H1 (cell line): ENCODE measurements around the gene TRPV4. TPM values are rescaled to one million over a fixed set of nuclear protein-coding genes. Genes with fewer than 3 reads are reported as not detected.

Experiments used
- CTCF ChIA-PET: fragments of 300-600 bp; sonication (Branson Sonifier 250); formaldehyde crosslinking; loops from one replicate; lab custom pipeline; 2021; ENCODE audit not compliant: partially characterized antibody; lab: Charles Lee
- POLR2A ChIA-PET: fragments of 300-600 bp; sonication (Branson Sonifier 250); formaldehyde crosslinking; loops from one replicate; lab custom pipeline; 2021; ENCODE audit warnings: inconsistent platforms; ENCODE audit not compliant: partially characterized antibody; lab: Charles Lee
- DNase-seq, 2 experiments: peaks; one replicate each; pipeline versions ENCODE4 v3.0.0 to v3.0.0-alpha.2; 2010 to 2022; ENCODE audit warnings: low spot score in 2 of 2, low read depth in 1 of 2, mixed read lengths in 1 of 2
- FAIRE-seq: peaks from 2 replicates; lab custom pipeline; 2011; peaks lifted over from hg19 to GRCh38; lab: Jason Lieb, UNC
- H2AFZ ChIP-seq: 2 replicates; pipeline ENCODE4 v1.8.1; 2012; ENCODE audit warnings: low read length, inconsistent platforms
- H2AK5ac ChIP-seq: 2 replicates; pipeline ENCODE4 v1.6.1; 2013; ENCODE audit warnings: low read depth, low read length
- H2BK120ac ChIP-seq: replicated peaks from 2 replicates; pipeline ENCODE3; 2013; ENCODE audit warnings: low read depth, low read length, inconsistent platforms
- H2BK12ac ChIP-seq: 2 replicates; pipeline ENCODE4 v1.6.1; 2013; ENCODE audit warnings: low read depth, low read length
- H2BK15ac ChIP-seq: 2 replicates; pipeline ENCODE4 v1.6.1; 2013; ENCODE audit warnings: low read length
- H2BK20ac ChIP-seq: 2 replicates; pipeline ENCODE4 v1.6.1; 2013; ENCODE audit warnings: low read length
- H2BK5ac ChIP-seq: 2 replicates; pipeline ENCODE4 v1.6.1; 2013; ENCODE audit warnings: low read depth, low read length
- H3K14ac ChIP-seq: 2 replicates; pipeline ENCODE4 v1.6.1; 2013; ENCODE audit warnings: inconsistent platforms; ENCODE audit not compliant: insufficient read length
- H3K18ac ChIP-seq: 2 replicates; pipeline ENCODE4 v1.6.1; 2013; ENCODE audit warnings: low read length; ENCODE audit errors: extremely low read depth
- H3K23ac ChIP-seq: 2 replicates; pipeline ENCODE4 v1.6.1; 2013; ENCODE audit warnings: inconsistent platforms; ENCODE audit not compliant: insufficient read length
- H3K23me2 ChIP-seq: 2 replicates; pipeline ENCODE4 v1.6.1; 2013; ENCODE audit warnings: low read depth, low read length
- H3K27ac ChIP-seq: 2 replicates; pipeline ENCODE4 v1.6.1; 2011; ENCODE audit warnings: low read depth, low read length, inconsistent platforms
- H3K27me3 ChIP-seq, 4 experiments: replicated peaks in 1 of 4; 1 replicate in 1 of 4; 2 replicates in 3 of 4; pipeline versions ENCODE4 v1.6.1 to v1.8.1; 2011 to 2013; ENCODE audit warnings: low read length in 3 of 4, mild to moderate bottlenecking in 3 of 4, inconsistent platforms in 2 of 4, mixed read lengths in 2 of 4, moderate library complexity in 1 of 4; ENCODE audit not compliant: control insufficient read depth in 3 of 4, insufficient read depth in 3 of 4; ENCODE audit errors: extremely low read depth in 1 of 4
- H3K36me3 ChIP-seq, 4 experiments: 2 replicates each; pipeline versions ENCODE4 v1.6.1 to v1.8.1; 2011 to 2013; ENCODE audit warnings: mild to moderate bottlenecking in 4 of 4, low read length in 3 of 4, moderate library complexity in 2 of 4, control low read depth in 1 of 4, inconsistent platforms in 1 of 4; ENCODE audit not compliant: insufficient read depth in 4 of 4, control insufficient read depth in 2 of 4
- H3K4ac ChIP-seq: replicated peaks from 2 replicates; pipeline ENCODE3; 2013; ENCODE audit warnings: low read length, low read depth, mixed read lengths, inconsistent platforms; ENCODE audit not compliant: insufficient read length
- H3K4me1 ChIP-seq, 4 experiments: replicated peaks in 1 of 4; 1 replicate in 1 of 4; 2 replicates in 3 of 4; pipeline versions ENCODE4 v1.6.1 to v1.8.1; 2011 to 2013; ENCODE audit warnings: low read length in 3 of 4, inconsistent platforms in 2 of 4, mixed read lengths in 1 of 4; ENCODE audit not compliant: insufficient read depth in 4 of 4, control insufficient read depth in 3 of 4
- H3K4me2 ChIP-seq, 2 experiments: 2 replicates each; pipeline versions ENCODE4 v1.6.1 to v1.8.1; 2011 to 2013; ENCODE audit warnings: low read depth in 2 of 2, low read length in 2 of 2, control low read depth in 1 of 2, inconsistent platforms in 1 of 2, mild to moderate bottlenecking in 1 of 2; ENCODE audit not compliant: insufficient read depth in 1 of 2
- H3K4me3 ChIP-seq, 4 experiments: fragments of 200-600, 300-600 bp in 1 of 4; sonication (generic), shearing (Covaris generic), sonication (Bioruptor Twin) in 1 of 4; 2 replicates each; pipeline versions ENCODE4 v1.5.1 to v1.8.1; 2011 to 2016; ENCODE audit warnings: low read length in 4 of 4, low read depth in 3 of 4, control low read depth in 2 of 4, inconsistent platforms in 2 of 4, mild to moderate bottlenecking in 2 of 4, mixed read lengths in 1 of 4, moderate library complexity in 1 of 4; ENCODE audit not compliant: insufficient read depth in 2 of 4; ENCODE audit errors: extremely low read depth in 1 of 4
- H3K56ac ChIP-seq: replicated peaks from 2 replicates; pipeline ENCODE3; 2013; ENCODE audit warnings: low read depth, mild to moderate bottlenecking, mixed read lengths, low read length, inconsistent platforms; ENCODE audit not compliant: insufficient read length
- H3K79me1 ChIP-seq: 2 replicates; pipeline ENCODE4 v1.6.1; 2013; ENCODE audit warnings: low read depth, low read length, control low read depth
- H3K79me2 ChIP-seq, 2 experiments: 2 replicates each; pipeline versions ENCODE4 v1.6.1 to v1.8.1; 2012 to 2013; ENCODE audit warnings: low read length in 2 of 2, mild to moderate bottlenecking in 2 of 2, inconsistent platforms in 1 of 2; ENCODE audit not compliant: insufficient read depth in 2 of 2, control insufficient read depth in 1 of 2
- H3K9ac ChIP-seq, 4 experiments: replicated peaks in 1 of 4; 1 replicate in 1 of 4; 2 replicates in 3 of 4; pipeline versions ENCODE4 v1.6.1 to v1.8.1; 2011 to 2013; ENCODE audit warnings: low read depth in 3 of 4, low read length in 3 of 4, control low read depth in 2 of 4, mild to moderate bottlenecking in 2 of 4, moderate library complexity in 2 of 4, inconsistent platforms in 1 of 4; ENCODE audit errors: extremely low read depth in 1 of 4
- H3K9me3 ChIP-seq, 2 experiments: 2 replicates each; pipeline versions ENCODE4 v1.6.1 to v1.8.1; 2012 to 2013; ENCODE audit warnings: mild to moderate bottlenecking in 2 of 2, moderate library complexity in 2 of 2, control low read depth in 1 of 2, inconsistent platforms in 1 of 2, low read depth in 1 of 2, low read length in 1 of 2, mixed read lengths in 1 of 2; ENCODE audit not compliant: insufficient read depth in 2 of 2
- H4K20me1 ChIP-seq, 2 experiments: replicated peaks in 1 of 2; 2 replicates each; pipeline versions ENCODE3 to v1.8.1; 2011 to 2013; ENCODE audit warnings: inconsistent platforms in 2 of 2, low read length in 2 of 2, mild to moderate bottlenecking in 1 of 2; ENCODE audit not compliant: insufficient read depth in 2 of 2, control insufficient read depth in 1 of 2
- H4K5ac ChIP-seq: 2 replicates; pipeline ENCODE4 v1.6.1; 2013; ENCODE audit warnings: low read length, low read depth, mixed read lengths, inconsistent platforms; ENCODE audit not compliant: insufficient read length
- H4K8ac ChIP-seq: 2 replicates; pipeline ENCODE4 v1.8.0; 2013; ENCODE audit warnings: mild to moderate bottlenecking, moderate library complexity, low read length, inconsistent platforms; ENCODE audit not compliant: insufficient read depth; ENCODE audit errors: extremely low read depth
- H4K91ac ChIP-seq: replicated peaks from 2 replicates; pipeline ENCODE3; 2013; ENCODE audit warnings: low read length, mixed read lengths, inconsistent platforms; ENCODE audit not compliant: insufficient read length
- CREB1 ChIP-seq: IDR thresholded peaks from 2 replicates; pipeline ENCODE4 v1.6.1; 2012; ENCODE audit warnings: inconsistent platforms
- CTCF ChIP-seq, 3 experiments: IDR thresholded peaks; 1 replicate in 2 of 3; 2 replicates in 1 of 3; pipeline versions ENCODE4 v1.5.1 to v1.6.1; 2011; ENCODE audit warnings: low read length in 3 of 3, mild to moderate bottlenecking in 3 of 3, inconsistent platforms in 2 of 3, low read depth in 1 of 3, moderate library complexity in 1 of 3; ENCODE audit not compliant: insufficient read depth in 1 of 3; ENCODE audit errors: control extremely low read depth in 1 of 3
- GABPA ChIP-seq: IDR thresholded peaks from 2 replicates; pipeline ENCODE4 v1.6.1; 2011; ENCODE audit warnings: mild to moderate bottlenecking, low read length, moderate library complexity, borderline replicate concordance; ENCODE audit not compliant: insufficient read depth
- MAFK ChIP-seq: IDR thresholded peaks from 2 replicates; pipeline ENCODE4 v1.6.1; 2012; ENCODE audit warnings: low read depth, mild to moderate bottlenecking, improper control_type of control experiment, low read length
- MAX ChIP-seq: IDR thresholded peaks from 2 replicates; pipeline ENCODE4 v1.6.1; 2012; ENCODE audit warnings: inconsistent platforms
- RAD21 ChIP-seq, 2 experiments: IDR thresholded peaks in 1 of 2; conservative IDR thresholded peaks in 1 of 2; 2 replicates each; pipeline ENCODE4 v1.6.1; 2011; ENCODE audit warnings: low read depth in 2 of 2, low read length in 2 of 2, improper control_type of control experiment in 1 of 2, inconsistent platforms in 1 of 2, mild to moderate bottlenecking in 1 of 2, moderate library complexity in 1 of 2
- SUZ12 ChIP-seq: fragments of 200-600 bp; sonication (generic); IDR thresholded peaks from 2 replicates; pipeline ENCODE4 v1.6.1; 2012; ENCODE audit warnings: mild to moderate bottlenecking, inconsistent platforms, low read length, moderate library complexity, mixed read lengths
- WGBS, 2 experiments: shearing (Covaris generic) in 1 of 2; methylation state at CpG; one replicate each; pipeline versions ENCODE4 v1.1.6 to v1.1.7; 2013 to 2015; ENCODE audit warnings: low lambda C conversion rate in 2 of 2, mixed read lengths in 2 of 2, inconsistent platforms in 1 of 2, low coverage in 1 of 2, missing lambda C conversion rate in 1 of 2; ENCODE audit not compliant: insufficient replicate concordance in 2 of 2, insufficient coverage in 1 of 2, insufficient read length in 1 of 2; ENCODE audit errors: extremely low coverage in 1 of 2, missing lambda C conversion rate in 1 of 2; 5-methylcytosine and 5-hydroxymethylcytosine counted together
- polyA plus RNA-seq, 7 experiments: library from polyadenylated mRNA; depleted of rRNA in 3 of 7; stranded (reverse) in 5 of 7; unstranded in 2 of 7; fragments of >200 nt in 5 of 7; fragments of 200-250 nt in 2 of 7; gene quantifications; 1 replicate in 5 of 7; 2 replicates in 1 of 7; 4 replicates in 1 of 7; pipeline versions ENCODE4 v1.2.1 to v1.2.3, GENCODE V29; 2011 to 2013; ENCODE audit warnings: missing spikeins in 2 of 7, mixed read lengths in 2 of 7
- total RNA-seq: library from RNA; stranded (reverse); fragmentation: NEBNext Ultra II Directional; extraction: Animal tissue kit (Norgen Biotek cat#: 25700); gene quantifications from 2 replicates; pipeline ENCODE4 v1.2.1, GENCODE V29; 2021

TRPV4 gene
- total and polyA plus RNA-seq, 2 of the 8 experiments (the other 6 are each of a cell fraction or from before 2014, with no cell fraction given): 2.1 to 6.2 TPM

GRCh38 chr12:109739747-109740693, 93.2 kb downstream of the TRPV4 start:
- Histone ChIP-seq H3K27ac (no peak overlapping the region), H3K79me1 (no peaks in the 10 kb centered on the region), H2BK120ac (no peak overlapping the region), H3K4me1 (peaks cover 3 to 6% (median 3%) of the 10 kb centered on the region in 4 experiments; a peak in 6 of 7 replicates), H4K5ac (no peak overlapping the region), H3K14ac (no peak overlapping the region), H2AFZ (no peak overlapping the region), H2BK20ac (no peak overlapping the region), H2AK5ac (no peak overlapping the region), H4K20me1 (peaks cover 0 to 9% of the 10 kb centered on the region in 2 experiments), H3K36me3 (no peaks in the 10 kb centered on the region), H2BK15ac (peak overlapping the region; percentile 34), H3K9me3 (no peaks in the 10 kb centered on the region), H3K27me3 (peaks cover 0 to 13% (median 8%) of the 10 kb centered on the region in 4 experiments; a peak in 4 of 7 replicates), H3K4me2 (no peak overlapping the region), H3K9ac (no peak overlapping the region), H3K23ac (no peak overlapping the region), H3K23me2 (no peaks in the 10 kb centered on the region), H3K4me3 (no peak overlapping the region), H3K18ac (no peak overlapping the region), H4K8ac (no peak overlapping the region), H3K4ac (no peak overlapping the region), H2BK12ac (peak overlapping the region; percentile 10; the same call in 1 of the 2 replicates), H3K79me2 (no peaks in the 10 kb centered on the region), H2BK5ac (no peak overlapping the region), H4K91ac (no peak overlapping the region), H3K56ac (no peak overlapping the region)
- WGBS, 2 experiments: 50% methylated on average over 14 of the region's 18 CpGs; no CpG with 5 or more reads in 1 of the 2 experiments
- peak; percentile 62 for FAIRE-seq
- POLR2A ChIA-PET: interaction anchor here (0.5 kb wide), 1 partner anchor 296 kb away, joined by 3 read pairs; no protein-coding TSS in a partner anchor
- DNase-seq: peak in 1 of 2 experiments; percentile 77
- CTCF ChIA-PET: interaction anchor here (0.7 to 3.4 kb wide), 33 partner anchors 9 to 221 kb away, joined by 3 to 47 read pairs (median 5); no protein-coding TSS in a partner anchor
- TF ChIP-seq CTCF (IDR thresholded peaks at IDR 0.05; ENCODE audit: control extremely low read depth in 1 of 3, insufficient read depth in 1 of 3, low read depth in 1 of 3, low read length in 3 of 3) (peak in 2 of 3 experiments; percentile 85 to 87; a peak in 3 of 4 replicates), MAFK (no peak), SUZ12 (no peak), MAX (peak; percentile 33; the same call in 1 of the 2 replicates), CREB1 (peak; percentile 29; the same call in 1 of the 2 replicates), GABPA (peak; percentile 30; the same call in 1 of the 2 replicates), RAD21 (IDR thresholded peaks at IDR 0.05 in 1 of 2, conservative IDR thresholded peaks at IDR 0.05 in 1 of 2; ENCODE audit: low read depth in 2 of 2, low read length in 2 of 2) (peak; percentile 60 to 73)
